B cell (primary cell): ENCODE data around the gene ACP3.
A peak's percentile ranks its signal among the peaks of the same experiment; 100 is the strongest.

Source experiments
- EZH2 ChIP-seq: IDR thresholded peaks from 2 replicates; pipeline ENCODE4 v1.6.1; 2012; ENCODE audit warnings: borderline replicate concordance, low read depth, mild to moderate bottlenecking, moderate library complexity, low read length; ENCODE audit not compliant: insufficient read depth, poor library complexity, severe bottlenecking
- TF ChIP-seq, protein P1 (sequence below): fragments of 200-600 bp; IDR thresholded peaks from one replicate; pipeline ENCODE4 v1.8.0; 2022; ENCODE audit warnings: antibody characterized with exemption, mild to moderate bottlenecking

DNA sequence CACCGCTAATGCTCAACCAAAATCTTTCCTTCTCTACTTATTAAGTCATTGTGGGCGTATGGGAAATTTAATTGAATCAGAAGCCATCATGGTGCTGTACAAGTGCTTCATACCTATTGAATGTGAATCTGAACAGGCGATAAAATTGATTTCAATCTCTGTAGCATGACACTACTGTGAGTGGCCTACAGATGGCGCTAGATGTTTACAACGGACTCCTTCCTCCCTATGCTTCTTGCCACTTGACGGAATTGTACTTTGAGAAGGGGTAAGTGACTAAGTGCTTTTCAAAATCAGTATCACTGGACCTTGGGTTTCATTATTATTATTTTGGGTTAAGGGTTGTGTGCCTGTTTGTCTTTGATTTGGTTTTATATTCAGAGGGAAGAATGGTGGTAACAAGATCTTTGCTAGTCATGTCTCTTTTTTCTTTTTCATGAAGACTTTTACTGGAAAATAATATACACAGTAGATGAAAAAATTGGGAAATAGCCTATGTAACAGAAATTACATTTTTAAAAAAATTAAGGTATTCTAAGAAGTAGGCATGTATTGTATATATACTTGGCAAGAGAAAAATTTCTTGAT lies 35.4 kb downstream of the ACP3 start:
- TF ChIP-seq, protein P1, sequence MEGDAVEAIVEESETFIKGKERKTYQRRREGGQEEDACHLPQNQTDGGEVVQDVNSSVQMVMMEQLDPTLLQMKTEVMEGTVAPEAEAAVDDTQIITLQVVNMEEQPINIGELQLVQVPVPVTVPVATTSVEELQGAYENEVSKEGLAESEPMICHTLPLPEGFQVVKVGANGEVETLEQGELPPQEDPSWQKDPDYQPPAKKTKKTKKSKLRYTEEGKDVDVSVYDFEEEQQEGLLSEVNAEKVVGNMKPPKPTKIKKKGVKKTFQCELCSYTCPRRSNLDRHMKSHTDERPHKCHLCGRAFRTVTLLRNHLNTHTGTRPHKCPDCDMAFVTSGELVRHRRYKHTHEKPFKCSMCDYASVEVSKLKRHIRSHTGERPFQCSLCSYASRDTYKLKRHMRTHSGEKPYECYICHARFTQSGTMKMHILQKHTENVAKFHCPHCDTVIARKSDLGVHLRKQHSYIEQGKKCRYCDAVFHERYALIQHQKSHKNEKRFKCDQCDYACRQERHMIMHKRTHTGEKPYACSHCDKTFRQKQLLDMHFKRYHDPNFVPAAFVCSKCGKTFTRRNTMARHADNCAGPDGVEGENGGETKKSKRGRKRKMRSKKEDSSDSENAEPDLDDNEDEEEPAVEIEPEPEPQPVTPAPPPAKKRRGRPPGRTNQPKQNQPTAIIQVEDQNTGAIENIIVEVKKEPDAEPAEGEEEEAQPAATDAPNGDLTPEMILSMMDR, result peak; percentile 98
- no peak for TF ChIP-seq EZH2
